OCI-LY7 (cell line): ENCODE results near the gene KRTAP19-8. TPM values are rescaled to one million over a fixed set of nuclear protein-coding genes. Genes with fewer than 3 reads are reported as not detected.

Experiments used
- BruUV-seq: library from RNA; stranded (reverse); fragments of 400-500 nt; replicated peaks from 2 replicates; lab custom pipeline; 2021; lab: Mats Ljungman, UMichigan
- CTCF ChIA-PET: fragments of 300-600 bp; sonication (Branson Sonifier 250); formaldehyde crosslinking; loops from one replicate; lab custom pipeline; 2022; ENCODE audit warnings: antibody characterized with exemption; ENCODE audit not compliant: unreplicated experiment; lab: Charles Lee
- POLR2A ChIA-PET: fragments of 300-600 bp; sonication (Branson Sonifier 250); formaldehyde crosslinking; loops from one replicate; lab custom pipeline; 2022; ENCODE audit warnings: antibody characterized with exemption; lab: Charles Lee
- DNase-seq: peaks from one replicate; pipeline ENCODE4 v3.0.0-alpha.2; 2015; ENCODE audit warnings: low spot score
- H2AFZ ChIP-seq: fragments of 200-600 bp; sonication (generic), shearing (Covaris generic); 2 replicates; pipeline ENCODE4 v1.6.1; 2014; ENCODE audit warnings: mild to moderate bottlenecking, antibody characterized with exemption, low read length, moderate library complexity
- H3K27ac ChIP-seq: fragments of 200-600 bp; sonication (generic); 2 replicates; pipeline ENCODE4 v1.5.1; 2014; ENCODE audit warnings: mixed run types, low read depth, mild to moderate bottlenecking, moderate library complexity, low read length, inconsistent platforms; ENCODE audit not compliant: poor library complexity, severe bottlenecking
- H3K36me3 ChIP-seq: fragments of 200-600 bp; sonication (generic); 2 replicates; pipeline ENCODE4 v1.6.1; 2014; ENCODE audit warnings: mild to moderate bottlenecking, antibody characterized with exemption, low read length, moderate library complexity, mixed read lengths; ENCODE audit not compliant: insufficient read depth
- H3K4me1 ChIP-seq: fragments of 200-600 bp; sonication (generic); 2 replicates; pipeline ENCODE4 v1.5.1; 2014; ENCODE audit warnings: mild to moderate bottlenecking, low read length; ENCODE audit not compliant: insufficient read depth, poor library complexity, severe bottlenecking
- H3K4me2 ChIP-seq: fragments of 200-600 bp; sonication (generic); 2 replicates; pipeline ENCODE4 v1.6.1; 2014; ENCODE audit warnings: mild to moderate bottlenecking, low read length
- H3K4me3 ChIP-seq: fragments of 200-600 bp; sonication (generic); 2 replicates; pipeline ENCODE4 v1.5.1; 2014; ENCODE audit warnings: mild to moderate bottlenecking, low read depth, low read length; ENCODE audit not compliant: poor library complexity, severe bottlenecking
- H3K79me2 ChIP-seq: fragments of 200-600 bp; sonication (generic); 2 replicates; pipeline ENCODE4 v1.6.1; 2016; ENCODE audit warnings: low read depth, mild to moderate bottlenecking, low read length, moderate library complexity, mixed read lengths; ENCODE audit not compliant: insufficient read depth
- H3K9me2 ChIP-seq: fragments of 200-600 bp; sonication (generic); 2 replicates; pipeline ENCODE4 v1.6.1; 2016; ENCODE audit warnings: mild to moderate bottlenecking, low read length, mixed read lengths; ENCODE audit not compliant: insufficient read depth
- H3K9me3 ChIP-seq: fragments of 200-600 bp; sonication (generic); 2 replicates; pipeline ENCODE4 v1.6.1; 2014; ENCODE audit warnings: mild to moderate bottlenecking, mixed run types, low read length, mixed read lengths
- H4K20me1 ChIP-seq: fragments of 200-600 bp; sonication (generic); 2 replicates; pipeline ENCODE4 v1.6.1; 2014; ENCODE audit warnings: mild to moderate bottlenecking, antibody characterized with exemption, low read length, moderate library complexity, mixed read lengths; ENCODE audit not compliant: insufficient read depth
- EZH2phosphoT487 ChIP-seq: fragments of 200-600 bp; sonication (generic); IDR thresholded peaks from 2 replicates; pipeline ENCODE4 v1.6.1; 2018; ENCODE audit warnings: low read depth, borderline replicate concordance, mild to moderate bottlenecking, mixed run types, antibody characterized with exemption, low read length, moderate library complexity, mixed read lengths
- intact Hi-C: fragments of 100-400 bp; cut with micrococcal nuclease; formaldehyde crosslinking; loops from one replicate; pipeline ENCODE4 v1.10.0; 2022; ENCODE audit not compliant: unreplicated experiment
- total RNA-seq, 2 experiments: library from RNA; depleted of rRNA in 1 of 2; stranded (reverse); fragments of >200 nt in 1 of 2; shearing (Covaris generic) in 1 of 2; gene quantifications; 2 replicates each; pipeline ENCODE4 v1.2.3, GENCODE V29; 2014 to 2022
- TF ChIP-seq, protein P1 (sequence below): fragments of 200-600 bp; sonication (generic); conservative IDR thresholded peaks from 2 replicates; pipeline ENCODE4 v1.5.1; 2014; ENCODE audit warnings: mild to moderate bottlenecking, antibody characterized with exemption, low read length, moderate library complexity, mixed read lengths

The KRTAP19-8 gene
- total RNA-seq, 2 experiments from 2014 or later: not detected

DNA sequence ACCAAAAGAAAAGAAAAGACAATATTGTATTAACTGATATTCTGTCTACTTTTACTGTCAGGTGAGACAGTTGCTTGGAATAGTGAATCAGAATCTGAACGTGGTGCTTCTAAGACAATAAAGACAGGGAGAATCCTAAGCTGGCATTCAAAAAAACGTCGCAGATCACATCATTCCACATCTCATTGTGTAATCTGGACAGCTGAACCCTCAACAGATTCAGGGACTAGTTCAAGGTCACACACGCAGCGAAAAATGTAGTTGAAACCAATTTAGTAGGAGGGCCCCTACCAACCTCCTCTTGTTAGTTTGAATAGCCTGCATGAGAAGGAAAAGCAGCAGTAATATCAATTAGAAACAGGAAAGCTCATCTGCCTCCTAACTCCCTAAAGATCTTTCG lies 46.4 kb upstream of the KRTAP19-8 start:
- POLR2A ChIA-PET: interaction anchor here (0.6 kb wide), 1 partner anchor 364 kb away, joined by 3 read pairs; no protein-coding TSS in a partner anchor
- Histone ChIP-seq H3K4me3 (no peak overlapping the region), H3K27ac (no peak overlapping the region), H3K9me2 (no peaks in the 10 kb centered on the region), H3K9me3 (no peaks in the 10 kb centered on the region), H2AFZ (no peak overlapping the region), H3K4me2 (no peak overlapping the region), H3K4me1 (no peaks in the 10 kb centered on the region), H3K79me2 (no peaks in the 10 kb centered on the region), H3K36me3 (no peaks in the 10 kb centered on the region), H4K20me1 (no peaks in the 10 kb centered on the region)
- CTCF ChIA-PET: no interaction called here
- no peak for DNase-seq
- intact Hi-C loops: no loop called here
- no TSS peak for BruUV-seq
- no peak for TF ChIP-seq EZH2phosphoT487
- TF ChIP-seq, protein P1, sequence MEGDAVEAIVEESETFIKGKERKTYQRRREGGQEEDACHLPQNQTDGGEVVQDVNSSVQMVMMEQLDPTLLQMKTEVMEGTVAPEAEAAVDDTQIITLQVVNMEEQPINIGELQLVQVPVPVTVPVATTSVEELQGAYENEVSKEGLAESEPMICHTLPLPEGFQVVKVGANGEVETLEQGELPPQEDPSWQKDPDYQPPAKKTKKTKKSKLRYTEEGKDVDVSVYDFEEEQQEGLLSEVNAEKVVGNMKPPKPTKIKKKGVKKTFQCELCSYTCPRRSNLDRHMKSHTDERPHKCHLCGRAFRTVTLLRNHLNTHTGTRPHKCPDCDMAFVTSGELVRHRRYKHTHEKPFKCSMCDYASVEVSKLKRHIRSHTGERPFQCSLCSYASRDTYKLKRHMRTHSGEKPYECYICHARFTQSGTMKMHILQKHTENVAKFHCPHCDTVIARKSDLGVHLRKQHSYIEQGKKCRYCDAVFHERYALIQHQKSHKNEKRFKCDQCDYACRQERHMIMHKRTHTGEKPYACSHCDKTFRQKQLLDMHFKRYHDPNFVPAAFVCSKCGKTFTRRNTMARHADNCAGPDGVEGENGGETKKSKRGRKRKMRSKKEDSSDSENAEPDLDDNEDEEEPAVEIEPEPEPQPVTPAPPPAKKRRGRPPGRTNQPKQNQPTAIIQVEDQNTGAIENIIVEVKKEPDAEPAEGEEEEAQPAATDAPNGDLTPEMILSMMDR: no peak

DNA sequence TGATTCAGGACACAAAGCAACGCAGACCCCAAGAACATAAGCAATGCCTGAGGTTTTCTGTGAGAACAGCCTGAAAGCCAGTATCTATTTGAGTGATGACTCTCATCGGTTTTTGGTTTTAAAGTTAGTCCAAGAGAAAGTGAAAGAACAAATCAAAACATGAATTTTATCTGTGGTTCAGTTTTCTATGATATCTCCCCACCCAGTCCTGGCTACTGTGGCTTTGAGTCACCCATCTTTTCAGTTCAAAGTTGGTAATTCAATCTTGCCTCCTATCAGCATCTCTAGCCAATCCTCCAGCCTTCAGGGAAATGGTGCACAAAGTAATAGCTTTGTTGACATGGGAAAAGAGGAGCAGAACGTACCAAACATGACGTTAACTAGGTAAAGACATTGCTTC lies 40.5 kb upstream of the KRTAP19-8 start:
- no peak overlapping the region for H2AFZ ChIP-seq
- no peak overlapping the region for H3K4me3 ChIP-seq
- no peaks in the 10 kb centered on the region for H3K9me3 ChIP-seq
- TF ChIP-seq, protein P1: no peak
- TF ChIP-seq EZH2phosphoT487: no peak
- H3K9me2 ChIP-seq: no peaks in the 10 kb centered on the region
- H3K79me2 ChIP-seq: no peaks in the 10 kb centered on the region
- H4K20me1 ChIP-seq: no peaks in the 10 kb centered on the region
- CTCF ChIA-PET: no interaction called here
- no peaks in the 10 kb centered on the region for H3K4me1 ChIP-seq
- POLR2A ChIA-PET: no interaction called here
- no peak overlapping the region for H3K4me2 ChIP-seq
- no peak overlapping the region for H3K27ac ChIP-seq
- no TSS peak for BruUV-seq
- no peaks in the 10 kb centered on the region for H3K36me3 ChIP-seq
- no peak for DNase-seq
- intact Hi-C loops: no loop called here

DNA sequence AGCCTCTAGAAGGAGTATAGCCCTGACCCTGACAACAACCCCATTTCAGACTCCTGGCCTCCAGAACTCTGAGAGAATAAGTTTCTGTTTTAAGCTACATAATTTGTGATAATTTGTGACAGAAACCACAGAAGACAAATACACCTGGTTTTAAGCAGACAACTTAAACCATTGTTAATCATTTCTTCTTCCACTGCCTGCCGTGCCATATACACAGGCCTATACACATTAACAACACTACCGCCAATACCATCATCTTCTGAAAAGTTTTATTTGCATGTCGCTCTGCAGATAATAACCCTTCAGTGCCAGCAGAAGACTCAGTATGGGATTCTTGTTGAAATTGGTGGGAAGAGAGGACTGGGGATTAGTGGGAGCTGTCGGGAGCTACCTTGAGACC lies 39.9 kb upstream of the KRTAP19-8 start:
- BruUV-seq: no TSS peak
- DNase-seq: no peak
- CTCF ChIA-PET: no interaction called here
- no peaks in the 10 kb centered on the region for H3K9me2 ChIP-seq
- intact Hi-C loops: no loop called here
- H4K20me1 ChIP-seq: no peaks in the 10 kb centered on the region
- no peak overlapping the region for H3K4me3 ChIP-seq
- TF ChIP-seq, protein P1: no peak
- TF ChIP-seq EZH2phosphoT487: no peak
- H3K27ac ChIP-seq: no peak overlapping the region
- no peaks in the 10 kb centered on the region for H3K9me3 ChIP-seq
- H2AFZ ChIP-seq: no peak overlapping the region
- H3K36me3 ChIP-seq: no peaks in the 10 kb centered on the region
- POLR2A ChIA-PET: no interaction called here
- no peak overlapping the region for H3K4me2 ChIP-seq
- no peaks in the 10 kb centered on the region for H3K79me2 ChIP-seq
- H3K4me1 ChIP-seq: no peaks in the 10 kb centered on the region
